ENCODE results near the gene MIAT. TPM values are rescaled to one million over a fixed set of nuclear protein-coding genes. Genes with fewer than 3 reads are reported as not detected.

MIAT gene
- total and polyA plus RNA-seq, 2 of the 8 experiments (the other 6 are each of a cell fraction or from before 2014, with no cell fraction given) = 27.6 to 36.0 TPM

DNA sequence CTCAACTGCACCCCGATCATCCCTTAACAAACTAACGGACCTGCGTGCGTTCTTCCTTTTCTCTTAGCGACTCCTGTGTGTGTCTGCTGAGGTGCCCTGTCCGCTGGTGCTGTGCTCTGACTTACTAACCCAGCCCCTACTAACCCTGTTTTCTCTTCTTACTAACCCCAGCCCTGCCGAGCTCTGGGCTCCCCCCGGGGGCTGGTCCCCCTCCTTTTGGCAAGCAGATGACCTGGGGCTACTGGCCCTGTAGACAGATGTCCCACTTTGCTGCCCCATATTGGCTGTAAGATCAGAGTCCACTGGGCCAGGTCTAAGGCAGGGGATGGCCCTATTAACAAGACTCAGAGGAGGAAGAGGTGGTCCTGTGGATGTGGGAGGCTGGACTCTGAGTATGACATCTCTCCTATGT lies 14.7 kb downstream of the MIAT start (continued):
- TF ChIP-seq KDM4A (IDR thresholded peaks at IDR 0.05; ENCODE audit: low read depth, low read length, severe bottlenecking) (no peak), MAX (IDR thresholded peaks at IDR 0.05) (no peak), RFX5 (IDR thresholded peaks at IDR 0.05; ENCODE audit: borderline replicate concordance, low read depth, low read length) (no peak), JUND (IDR thresholded peaks at IDR 0.05; ENCODE audit: low read length) (no peak)

Data from H1 (cell line).